GM23338 (cell line): Measurements from ENCODE around the gene MBOAT7. TPM values are rescaled to one million over a fixed set of nuclear protein-coding genes. Genes with fewer than 3 reads are reported as not detected.

ENCODE experiments used
- ATAC-seq: fragments of 200-7000 bp; cut with Tn5 transposase; 3 replicates; pipeline ENCODE4 v1.9.1; 2020
- DNase-seq: peaks from one replicate; pipeline ENCODE4 v3.0.0-alpha.2; 2015; ENCODE audit warnings: low spot score
- H2AFZ ChIP-seq: fragments of 200-600 bp; sonication (generic); 2 replicates; pipeline ENCODE4 v1.8.0; 2016; ENCODE audit warnings: antibody characterized with exemption, mild to moderate bottlenecking, moderate library complexity
- H3F3A ChIP-seq: fragments of 200-600 bp; sonication (generic); replicated peaks from 2 replicates; pipeline ENCODE4 v1.8.0; 2017; ENCODE audit warnings: antibody characterized with exemption, mixed run types, low read depth
- H3K27ac ChIP-seq: fragments of 200-600 bp; sonication (generic); 2 replicates; pipeline ENCODE4 v1.6.1; 2016; ENCODE audit warnings: low read depth
- H3K27me3 ChIP-seq: fragments of 200-600 bp; sonication (generic); 2 replicates; pipeline ENCODE4 v1.8.0; 2016; ENCODE audit warnings: mild to moderate bottlenecking, mixed run types, moderate library complexity; ENCODE audit not compliant: insufficient read depth
- H3K36me3 ChIP-seq: fragments of 200-600 bp; sonication (generic); 2 replicates; pipeline ENCODE4 v1.8.0; 2016; ENCODE audit warnings: mild to moderate bottlenecking; ENCODE audit not compliant: insufficient read depth
- H3K4me1 ChIP-seq: fragments of 200-600 bp; sonication (generic); 2 replicates; pipeline ENCODE4 v1.8.0; 2016; ENCODE audit warnings: mild to moderate bottlenecking, moderate library complexity; ENCODE audit not compliant: insufficient read depth
- H3K4me2 ChIP-seq: fragments of 200-600 bp; sonication (generic); 2 replicates; pipeline ENCODE4 v1.7.1; 2017; ENCODE audit warnings: mixed run types
- H3K4me3 ChIP-seq: fragments of 200-600 bp; sonication (generic); 2 replicates; pipeline ENCODE4 v1.6.1; 2016; ENCODE audit warnings: mixed run types
- H3K79me2 ChIP-seq: fragments of 200-600 bp; sonication (generic); replicated peaks from 2 replicates; pipeline ENCODE4 v1.8.0; 2017; ENCODE audit warnings: mild to moderate bottlenecking; ENCODE audit not compliant: insufficient read depth
- H3K9me2 ChIP-seq: fragments of 200-600 bp; sonication (generic); 2 replicates; pipeline ENCODE4 v1.8.0; 2017; ENCODE audit not compliant: insufficient read depth
- H4K20me1 ChIP-seq: fragments of 200-600 bp; sonication (generic); replicated peaks from 2 replicates; pipeline ENCODE4 v1.8.0; 2017; ENCODE audit warnings: mild to moderate bottlenecking; ENCODE audit not compliant: insufficient read depth
- H3K27ac Mint-ChIP-seq: 2 replicates; pipeline ENCODE4 v1.8.0; 2020; ENCODE audit warnings: inconsistent platforms, mild to moderate bottlenecking, moderate library complexity, mixed read lengths
- H3K27me3 Mint-ChIP-seq: 3 replicates; pipeline ENCODE4 v1.8.0; 2022; ENCODE audit warnings: low read depth, mild to moderate bottlenecking, moderate library complexity, mixed read lengths, inconsistent platforms; ENCODE audit not compliant: insufficient read depth, poor library complexity
- H3K36me3 Mint-ChIP-seq: 3 replicates; pipeline ENCODE4 v1.8.0; 2021; ENCODE audit warnings: low read depth, mild to moderate bottlenecking, inconsistent platforms, moderate library complexity, mixed read lengths
- H3K4me1 Mint-ChIP-seq: 3 replicates; pipeline ENCODE4 v1.8.0; 2020; ENCODE audit warnings: mild to moderate bottlenecking, inconsistent platforms, mixed read lengths
- H3K4me3 Mint-ChIP-seq: 3 replicates; pipeline ENCODE4 v1.8.0; 2021; ENCODE audit warnings: moderate library complexity, mild to moderate bottlenecking, inconsistent platforms, mixed read lengths
- H3K9me3 Mint-ChIP-seq: 3 replicates; pipeline ENCODE4 v1.8.0; 2020; ENCODE audit warnings: moderate library complexity, mild to moderate bottlenecking, inconsistent platforms, mixed read lengths
- CREB1 ChIP-seq: fragments of 250-450 bp; sonication (Bioruptor Pico); IDR thresholded peaks from 2 replicates; pipeline ENCODE4 v1.5.0; 2020; ENCODE audit warnings: low read depth, mild to moderate bottlenecking, moderate library complexity
- EZH2 ChIP-seq: fragments of 200-600 bp; sonication (generic); IDR thresholded peaks from one replicate; pipeline ENCODE4 v1.8.0; 2017; ENCODE audit warnings: antibody characterized with exemption, mild to moderate bottlenecking, low read depth; ENCODE audit not compliant: unreplicated experiment
- EZH2phosphoT487 ChIP-seq: fragments of 200-600 bp; sonication (generic); IDR thresholded peaks from one replicate; pipeline ENCODE4 v1.8.1; 2018; ENCODE audit warnings: antibody characterized with exemption; ENCODE audit not compliant: unreplicated experiment
- JUNB ChIP-seq: IDR thresholded peaks from one replicate; pipeline ENCODE4 v1.6.1; 2016; ENCODE audit warnings: antibody characterized with exemption; ENCODE audit not compliant: unreplicated experiment
- NANOG ChIP-seq: IDR thresholded peaks from 2 replicates; pipeline ENCODE4 v1.6.1; 2016; ENCODE audit warnings: antibody characterized with exemption, borderline replicate concordance
- STAT1 ChIP-seq: IDR thresholded peaks from one replicate; pipeline ENCODE4 v1.6.1; 2016; ENCODE audit warnings: antibody characterized with exemption; ENCODE audit not compliant: unreplicated experiment
- ZNF114 ChIP-seq: fragments of 250-450 bp; sonication (Bioruptor Pico); IDR thresholded peaks from 2 replicates; pipeline ENCODE4 v1.5.0; 2020; ENCODE audit warnings: mild to moderate bottlenecking, moderate library complexity
- polyA plus RNA-seq: library from polyadenylated mRNA; unstranded; fragments of >200 nt; fragmentation: Nextera tagmentation; extraction: Ambion mirVana; gene quantifications from 2 replicates; pipeline ENCODE4 v1.2.1, GENCODE V29; 2016
- total RNA-seq: library from RNA; depleted of rRNA; stranded (reverse); fragments of >200 nt; shearing (Covaris generic); gene quantifications from 2 replicates; pipeline ENCODE4 v1.2.3, GENCODE V29; 2014
- TF ChIP-seq, protein P1 (sequence below): IDR thresholded peaks from one replicate; pipeline ENCODE4 v1.6.1; 2018; ENCODE audit warnings: antibody characterized with exemption; ENCODE audit not compliant: unreplicated experiment
- TF ChIP-seq, protein P2 (sequence below), 2 experiments: fragments of 200-600 bp in 1 of 2; sonication (generic) in 1 of 2; conservative IDR thresholded peaks; 2 replicates each; pipeline versions ENCODE4 v1.5.1 to v1.6.1; 2016 to 2017; ENCODE audit warnings: antibody characterized with exemption in 2 of 2, low read depth in 2 of 2, mild to moderate bottlenecking in 2 of 2, moderate library complexity in 1 of 2

The MBOAT7 gene
- total and polyA plus RNA-seq, 2 experiments from 2014 or later, result 77.8 to 184 TPM

DNA sequence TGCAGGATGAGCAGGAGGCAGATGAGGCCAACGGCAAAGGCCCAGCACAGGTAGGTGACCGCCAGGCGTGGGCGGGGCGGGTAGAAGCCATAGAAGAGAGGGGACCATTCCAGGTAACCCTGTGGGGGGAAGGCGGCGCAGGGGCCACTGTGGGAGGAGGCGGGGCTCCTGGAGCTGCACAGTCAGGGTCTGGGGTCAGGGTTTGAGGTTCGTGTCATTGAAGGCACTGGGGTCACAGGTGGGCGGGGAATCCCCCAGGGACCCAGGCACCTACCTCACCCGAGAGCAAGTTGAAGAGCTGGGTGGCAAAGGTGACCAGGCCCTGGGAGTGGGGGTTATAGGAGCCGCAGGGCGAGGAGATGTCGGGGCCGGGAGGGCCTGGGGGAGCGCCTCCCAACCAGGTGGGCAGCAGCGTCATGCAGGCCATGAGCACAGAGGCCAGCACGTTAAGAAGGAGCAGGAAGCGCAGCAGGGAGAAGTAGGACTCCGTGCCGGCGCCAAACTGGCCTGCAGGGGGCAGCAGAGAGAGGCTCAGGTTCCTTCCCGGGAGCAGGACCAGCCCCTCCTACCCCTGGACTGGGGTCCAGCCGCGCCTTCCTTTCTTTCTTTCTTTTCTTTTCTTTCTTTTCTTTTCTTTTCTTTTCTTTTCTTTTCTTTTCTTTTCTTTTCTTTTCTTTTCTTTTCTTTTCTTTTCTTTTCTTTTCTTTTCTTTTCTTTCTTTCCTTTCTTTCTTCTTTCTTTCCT lies 21.0 kb downstream of the MBOAT7 start:
- Histone ChIP-seq H3K9me2 (no peaks in the 10 kb centered on the region), H4K20me1 (no peaks in the 10 kb centered on the region), H3K79me2 (no peaks in the 10 kb centered on the region), H3K4me2 (peak overlapping the region; percentile 71), H2AFZ (0 out of 2 replicates have a peak overlapping the region, but pooled peaks have one; percentile 78), H3F3A (peaks cover 14% of the 10 kb centered on the region), H3K4me1 (no peaks in the 10 kb centered on the region; the same call in 1 of the 2 replicates), H3K27me3 (peaks cover 3% of the 10 kb centered on the region; the same call in 1 of the 2 replicates), H3K4me3 (peak overlapping the region; percentile 45; the same call in 1 of the 2 replicates), H3K36me3 (no peaks in the 10 kb centered on the region), H3K27ac (no peak overlapping the region)
- H3K27ac Mint-ChIP-seq, result no peak overlapping the region
- peak; percentile 54 for ATAC-seq
- no peak overlapping the region for H3K4me3 Mint-ChIP-seq
- TF ChIP-seq, protein P1, sequence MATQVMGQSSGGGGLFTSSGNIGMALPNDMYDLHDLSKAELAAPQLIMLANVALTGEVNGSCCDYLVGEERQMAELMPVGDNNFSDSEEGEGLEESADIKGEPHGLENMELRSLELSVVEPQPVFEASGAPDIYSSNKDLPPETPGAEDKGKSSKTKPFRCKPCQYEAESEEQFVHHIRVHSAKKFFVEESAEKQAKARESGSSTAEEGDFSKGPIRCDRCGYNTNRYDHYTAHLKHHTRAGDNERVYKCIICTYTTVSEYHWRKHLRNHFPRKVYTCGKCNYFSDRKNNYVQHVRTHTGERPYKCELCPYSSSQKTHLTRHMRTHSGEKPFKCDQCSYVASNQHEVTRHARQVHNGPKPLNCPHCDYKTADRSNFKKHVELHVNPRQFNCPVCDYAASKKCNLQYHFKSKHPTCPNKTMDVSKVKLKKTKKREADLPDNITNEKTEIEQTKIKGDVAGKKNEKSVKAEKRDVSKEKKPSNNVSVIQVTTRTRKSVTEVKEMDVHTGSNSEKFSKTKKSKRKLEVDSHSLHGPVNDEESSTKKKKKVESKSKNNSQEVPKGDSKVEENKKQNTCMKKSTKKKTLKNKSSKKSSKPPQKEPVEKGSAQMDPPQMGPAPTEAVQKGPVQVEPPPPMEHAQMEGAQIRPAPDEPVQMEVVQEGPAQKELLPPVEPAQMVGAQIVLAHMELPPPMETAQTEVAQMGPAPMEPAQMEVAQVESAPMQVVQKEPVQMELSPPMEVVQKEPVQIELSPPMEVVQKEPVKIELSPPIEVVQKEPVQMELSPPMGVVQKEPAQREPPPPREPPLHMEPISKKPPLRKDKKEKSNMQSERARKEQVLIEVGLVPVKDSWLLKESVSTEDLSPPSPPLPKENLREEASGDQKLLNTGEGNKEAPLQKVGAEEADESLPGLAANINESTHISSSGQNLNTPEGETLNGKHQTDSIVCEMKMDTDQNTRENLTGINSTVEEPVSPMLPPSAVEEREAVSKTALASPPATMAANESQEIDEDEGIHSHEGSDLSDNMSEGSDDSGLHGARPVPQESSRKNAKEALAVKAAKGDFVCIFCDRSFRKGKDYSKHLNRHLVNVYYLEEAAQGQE, result no peak
- TF ChIP-seq, protein P2, sequence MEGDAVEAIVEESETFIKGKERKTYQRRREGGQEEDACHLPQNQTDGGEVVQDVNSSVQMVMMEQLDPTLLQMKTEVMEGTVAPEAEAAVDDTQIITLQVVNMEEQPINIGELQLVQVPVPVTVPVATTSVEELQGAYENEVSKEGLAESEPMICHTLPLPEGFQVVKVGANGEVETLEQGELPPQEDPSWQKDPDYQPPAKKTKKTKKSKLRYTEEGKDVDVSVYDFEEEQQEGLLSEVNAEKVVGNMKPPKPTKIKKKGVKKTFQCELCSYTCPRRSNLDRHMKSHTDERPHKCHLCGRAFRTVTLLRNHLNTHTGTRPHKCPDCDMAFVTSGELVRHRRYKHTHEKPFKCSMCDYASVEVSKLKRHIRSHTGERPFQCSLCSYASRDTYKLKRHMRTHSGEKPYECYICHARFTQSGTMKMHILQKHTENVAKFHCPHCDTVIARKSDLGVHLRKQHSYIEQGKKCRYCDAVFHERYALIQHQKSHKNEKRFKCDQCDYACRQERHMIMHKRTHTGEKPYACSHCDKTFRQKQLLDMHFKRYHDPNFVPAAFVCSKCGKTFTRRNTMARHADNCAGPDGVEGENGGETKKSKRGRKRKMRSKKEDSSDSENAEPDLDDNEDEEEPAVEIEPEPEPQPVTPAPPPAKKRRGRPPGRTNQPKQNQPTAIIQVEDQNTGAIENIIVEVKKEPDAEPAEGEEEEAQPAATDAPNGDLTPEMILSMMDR (conservative IDR thresholded peaks at IDR 0.05; ENCODE audit: low read depth in 2 of 2), result peak; percentile 79 to 89
- no peak for TF ChIP-seq EZH2phosphoT487
- no peak for TF ChIP-seq ZNF114
- no peak for TF ChIP-seq EZH2
- no peak for TF ChIP-seq STAT1
- peaks cover 31% of the 10 kb centered on the region for H3K27me3 Mint-ChIP-seq
- DNase-seq, result peak; percentile 97
- H3K9me3 Mint-ChIP-seq, result no peaks in the 10 kb centered on the region; the same call in 1 of the 3 replicates
- H3K4me1 Mint-ChIP-seq, result peaks cover 22% of the 10 kb centered on the region
- no peaks in the 10 kb centered on the region; the same call in 2 of the 3 replicates for H3K36me3 Mint-ChIP-seq

DNA sequence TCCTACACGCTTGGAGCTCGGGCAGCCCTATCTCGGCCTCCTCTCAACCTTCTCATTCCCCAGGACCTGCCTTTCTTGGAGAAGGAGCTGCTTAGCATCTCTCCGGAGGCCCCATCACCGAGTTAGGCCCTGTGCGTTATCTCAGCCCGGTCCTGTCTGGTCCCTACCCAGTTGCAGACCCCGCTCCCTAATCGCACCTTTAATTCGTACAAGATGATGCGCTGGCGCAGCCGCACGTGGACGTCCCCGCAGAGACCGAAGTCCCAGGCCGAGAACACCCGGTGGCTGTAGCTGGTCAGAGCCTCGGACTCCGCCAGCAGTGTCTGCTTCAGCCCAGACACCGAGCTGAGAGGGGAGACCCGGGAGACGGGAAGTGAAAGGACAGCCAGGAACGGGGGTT lies 24.2 kb downstream of the MBOAT7 start:
- H3K9me3 Mint-ChIP-seq, result no peaks in the 10 kb centered on the region; the same call in 2 of the 3 replicates
- H2AFZ ChIP-seq, result no peak overlapping the region
- H3K4me1 ChIP-seq, result peaks cover 5% of the 10 kb centered on the region; the same call in 1 of the 2 replicates
- no peak overlapping the region for H3K4me3 ChIP-seq
- no peak for ATAC-seq
- H3F3A ChIP-seq, result peaks cover 22% of the 10 kb centered on the region
- no peak overlapping the region for H3K27ac ChIP-seq
- H3K27ac Mint-ChIP-seq, result no peak overlapping the region
- peak; percentile 17 for DNase-seq
- no peaks in the 10 kb centered on the region for H3K79me2 ChIP-seq
- peaks cover 2% of the 10 kb centered on the region; the same call in 1 of the 2 replicates for H4K20me1 ChIP-seq
- H3K9me2 ChIP-seq, result no peaks in the 10 kb centered on the region
- H3K27me3 Mint-ChIP-seq, result peaks cover 41% of the 10 kb centered on the region
- H3K4me3 Mint-ChIP-seq, result no peak overlapping the region; the same call in 2 of the 3 replicates
- peaks cover 7% of the 10 kb centered on the region; the same call in 1 of the 2 replicates for H3K27me3 ChIP-seq
- no peak overlapping the region for H3K4me2 ChIP-seq
- H3K4me1 Mint-ChIP-seq, result peaks cover 30% of the 10 kb centered on the region
- no peaks in the 10 kb centered on the region for H3K36me3 Mint-ChIP-seq
- no peaks in the 10 kb centered on the region for H3K36me3 ChIP-seq
- TF ChIP-seq JUNB (no peak), CREB1 (CRISPR knock-in tag) (no peak), NANOG (no peak), EZH2 (no peak)
- TF ChIP-seq, protein P1, result no peak
